CD4-positive, alpha-beta T cell treated with Interleukin-6 for 4 hours (primary cell): ENCODE measurements around the gene REL.
A peak's percentile ranks its signal among the peaks of the same experiment; 100 is the strongest.
"Not testable (repeated sequence)": the region's sequence is repeated elsewhere in the genome, so short reads cannot be mapped to it uniquely, and the experiment has no call there.

Source experiments
- DNase-seq: peaks from one replicate; pipeline ENCODE4 v3.0.0-alpha.2; 2020; ENCODE audit warnings: mixed read lengths

The REL gene

GRCh38 chr2:60881047-60881932 is at the start of gene REL:
REL (plus strand) TSS chr2:60881574; CDS start chr2:60881841, 267 bp downstream.
- peak; percentile 90 for DNase-seq

- DNase-seq = no peak
Measured at GRCh38 chr2:60831921-60832320, 49.5 kb upstream of the REL start.

DNA sequence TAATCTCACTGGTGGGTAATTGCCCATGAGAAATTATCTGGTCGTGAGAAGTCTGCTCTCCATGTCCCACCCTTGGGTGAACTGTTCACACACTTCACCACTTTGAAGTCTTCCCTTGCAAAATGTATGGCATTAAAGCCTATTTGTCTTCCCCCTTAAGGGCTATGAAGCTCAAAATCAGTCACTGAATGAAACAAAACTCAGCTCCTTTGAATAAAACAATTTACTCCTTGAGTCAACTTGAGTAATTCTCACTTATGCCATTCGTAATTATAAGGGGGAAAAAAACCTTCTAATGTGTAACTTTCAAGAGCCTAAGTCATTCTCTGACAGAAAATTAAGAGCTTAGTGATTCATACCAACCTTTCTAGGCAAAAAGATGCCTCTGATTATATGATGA is 48.8 kb upstream of the REL start:
- DNase-seq = no peak

DNA sequence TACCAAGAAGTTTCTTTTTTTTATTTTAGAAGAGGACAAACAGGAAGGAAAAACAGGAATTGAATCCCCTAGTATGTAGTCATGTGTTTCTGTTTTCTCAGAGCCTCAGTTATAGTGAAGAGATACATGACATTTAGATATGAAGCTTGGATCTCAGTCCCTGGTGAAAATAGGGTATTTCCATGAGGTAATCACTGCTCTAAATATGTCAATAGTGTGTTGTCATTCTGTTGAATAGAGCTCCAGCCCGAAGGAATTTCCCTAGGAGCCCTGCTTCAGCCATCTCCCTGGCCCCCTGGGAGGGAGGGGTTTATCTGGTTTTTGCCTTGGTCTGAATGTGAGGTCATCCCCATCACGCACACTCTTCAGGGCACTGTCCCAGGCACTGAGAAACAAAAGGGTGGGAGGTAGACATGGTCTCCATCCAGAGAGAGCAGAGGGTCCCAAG is 47.1 kb upstream of the REL start:
- DNase-seq = no peak

- DNase-seq = no peak
Measured at GRCh38 chr2:60836491-60836890, 44.9 kb upstream of the REL start.

GRCh38 chr2:60837123-60837522 is 44.3 kb upstream of the REL start:
- DNase-seq = no peak

DNA sequence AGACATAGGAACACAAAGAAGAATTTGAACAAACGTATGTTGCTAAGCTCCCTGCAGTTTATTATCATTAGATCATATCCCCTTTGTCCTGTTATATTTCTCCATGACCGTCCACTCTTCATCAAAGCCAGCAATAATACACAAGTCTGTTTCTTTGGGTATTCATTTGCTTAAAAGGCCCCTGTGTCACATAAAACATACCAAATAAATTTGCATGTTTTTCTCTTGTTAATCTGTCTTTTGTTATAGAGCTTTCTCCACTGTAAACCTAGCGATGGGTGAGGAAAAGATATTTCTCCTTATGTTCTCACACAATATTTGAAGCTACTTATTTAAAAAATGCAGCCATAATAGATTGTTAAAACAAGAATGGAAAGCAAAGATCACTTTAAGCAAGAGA is 42.9 kb upstream of the REL start:
- DNase-seq = no peak

DNA sequence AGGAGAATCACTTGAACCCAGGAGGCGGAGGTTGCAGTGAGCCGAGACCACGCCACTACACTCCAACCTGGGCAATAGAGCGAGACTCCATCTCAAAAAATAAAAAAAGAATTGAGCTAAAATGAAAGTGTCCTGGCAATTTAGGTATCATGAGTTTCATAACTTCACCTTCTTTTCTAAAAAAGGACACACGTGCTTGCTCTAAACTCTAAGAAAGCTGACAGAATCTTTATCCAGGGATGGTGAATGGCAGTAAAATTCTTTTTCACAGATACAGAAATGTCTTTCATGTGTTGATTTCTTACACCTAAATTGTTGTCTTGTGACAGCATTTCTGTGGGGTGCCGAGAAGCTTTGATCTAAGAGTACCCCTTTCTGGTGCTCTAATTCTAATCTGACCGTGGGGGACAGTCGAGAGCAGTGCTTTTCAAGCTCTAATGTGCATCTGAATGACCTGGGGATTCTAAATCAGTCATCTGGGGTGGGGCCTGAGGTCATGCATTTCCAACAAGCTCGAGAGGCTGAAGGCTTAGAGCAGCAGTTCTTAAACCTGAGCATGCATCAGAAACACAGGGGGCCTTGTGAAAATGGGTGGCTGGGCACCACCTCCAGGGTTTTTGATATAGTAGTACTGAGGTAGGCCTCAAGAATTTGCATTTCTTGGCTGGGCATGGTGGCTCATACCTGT is 42.1 kb upstream of the REL start:
- no peak for DNase-seq

DNA sequence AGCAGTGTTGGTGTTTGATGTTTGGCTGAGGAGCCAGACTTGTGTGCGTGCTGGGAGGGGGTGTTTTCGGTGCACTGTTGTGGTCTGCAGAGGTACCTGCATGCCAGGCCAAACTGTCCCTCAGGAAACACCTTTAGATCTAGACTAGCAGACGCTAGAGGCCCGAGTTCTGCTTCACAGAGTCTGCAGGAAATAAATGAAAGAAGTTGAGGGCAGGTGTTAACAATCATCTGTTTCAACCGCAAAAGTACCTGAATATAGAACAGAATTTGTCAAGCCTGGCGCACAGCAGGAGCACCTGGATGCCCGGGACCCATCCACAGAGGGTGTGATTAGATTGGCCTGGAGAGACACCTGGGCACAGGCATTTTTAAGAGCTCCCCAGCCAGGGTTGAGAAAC is 40.5 kb upstream of the REL start:
- no peak for DNase-seq

DNA sequence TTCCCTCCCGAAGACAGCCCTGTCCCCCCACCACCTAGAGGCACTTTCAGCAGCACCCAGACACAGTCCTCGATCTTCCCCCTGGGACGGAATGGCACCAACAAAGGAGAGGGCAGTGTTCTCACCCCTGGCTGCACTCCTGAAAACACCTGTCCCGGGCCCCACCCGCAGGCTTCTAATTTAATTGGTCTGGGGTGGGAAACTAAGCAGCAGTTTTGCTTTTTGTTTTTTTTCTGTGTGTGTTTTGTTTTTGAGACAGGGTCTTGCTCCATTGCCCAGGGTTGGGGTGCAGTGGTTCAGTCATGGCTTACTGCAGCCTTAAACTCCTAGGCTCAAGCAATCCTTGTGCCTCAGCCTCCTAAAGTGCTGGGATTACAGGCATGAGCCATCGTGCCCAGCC is 38.4 kb upstream of the REL start:
- DNase-seq = no peak

DNA sequence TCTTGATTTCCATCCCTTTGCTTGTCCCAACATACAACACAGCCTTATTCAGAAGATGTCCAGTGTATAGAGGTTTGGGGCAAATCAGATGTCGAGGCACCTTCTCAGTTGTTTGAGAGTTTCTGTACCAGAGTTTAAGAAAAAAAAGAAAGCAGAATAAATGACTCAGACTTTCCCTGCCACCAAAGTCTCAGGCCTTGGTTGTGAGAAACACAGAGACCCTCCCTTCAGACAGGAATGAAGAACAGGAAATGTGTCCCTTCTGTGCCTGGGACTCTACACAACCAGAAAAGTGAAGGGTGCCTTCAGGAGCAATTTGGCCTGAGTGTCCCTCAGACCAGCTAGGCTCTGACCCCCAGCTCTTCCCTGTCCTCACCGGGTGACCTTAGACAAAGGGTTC is 37.3 kb upstream of the REL start:
- no peak for DNase-seq

DNA sequence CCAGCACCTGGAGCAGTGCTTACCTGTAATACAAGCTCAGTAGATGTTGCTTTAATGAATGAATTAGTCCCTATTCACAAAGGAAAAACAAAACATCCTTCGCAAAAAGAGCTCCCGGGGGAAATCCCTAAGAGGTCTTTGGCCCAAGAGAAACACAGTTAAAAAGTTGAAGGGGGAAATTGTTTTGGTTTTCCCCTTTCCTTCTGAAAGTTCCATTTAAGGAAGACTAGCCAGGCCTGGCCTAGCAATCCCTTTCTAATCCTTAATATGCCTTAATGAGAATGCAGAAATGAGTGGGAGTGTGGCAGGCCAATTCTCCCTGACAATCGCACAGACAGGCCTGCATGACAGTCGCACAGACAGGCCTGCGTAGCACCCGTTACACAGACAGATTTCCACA is 33.5 kb upstream of the REL start:
- DNase-seq = no peak

DNA sequence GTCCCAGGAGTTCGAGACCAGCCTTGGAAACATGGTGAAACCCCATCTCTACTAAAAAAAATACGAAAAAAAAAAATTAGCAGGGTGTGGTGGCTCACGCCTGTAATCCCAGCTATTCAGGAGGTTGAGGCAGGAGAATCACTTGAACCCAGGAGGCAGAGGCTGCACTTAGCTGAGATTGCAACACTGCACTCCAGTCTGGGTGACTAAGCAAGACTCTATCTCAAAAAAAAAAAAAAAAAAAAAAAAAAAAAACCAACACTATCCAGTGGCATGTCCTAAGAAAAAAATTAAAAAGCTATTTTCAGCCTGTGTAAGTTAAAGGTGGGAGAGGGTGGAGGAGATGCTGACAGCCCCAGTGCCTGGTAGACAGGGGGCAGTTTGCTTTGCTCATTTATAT is 32.2 kb upstream of the REL start:
- no peak for DNase-seq

DNA sequence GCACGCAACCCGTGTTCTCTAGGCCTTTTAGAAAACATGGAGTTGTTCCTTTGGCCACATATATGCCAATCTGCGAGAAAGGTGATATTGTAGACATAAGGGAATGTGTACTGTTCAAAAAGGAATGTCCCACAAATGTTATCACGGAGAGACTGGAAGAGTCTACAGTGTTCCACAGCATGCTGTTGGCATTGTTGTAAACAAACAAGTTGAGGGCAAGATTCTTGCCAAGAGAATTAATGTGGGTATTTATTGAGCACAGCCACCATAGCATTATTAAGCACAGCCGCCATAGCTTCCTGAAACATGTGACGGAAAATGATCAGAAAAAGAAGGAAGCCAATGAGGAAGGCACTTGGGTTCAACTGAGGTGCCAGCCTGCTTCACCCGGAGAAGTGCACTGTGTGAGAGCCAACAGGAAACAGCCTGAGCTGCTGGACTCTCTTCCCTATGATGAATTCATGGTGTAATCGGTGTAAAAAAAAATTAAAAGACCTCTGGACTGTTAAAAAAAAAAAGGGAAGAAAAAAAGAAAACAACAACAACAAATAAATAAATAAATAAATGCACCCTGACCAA is 29.0 kb upstream of the REL start:
- no peak for DNase-seq

GRCh38 chr2:60853531-60853930 is 27.8 kb upstream of the REL start:
- DNase-seq = no peak

- DNase-seq = no peak
Measured at GRCh38 chr2:60855989-60856669, 25.2 kb upstream of the REL start.

DNA sequence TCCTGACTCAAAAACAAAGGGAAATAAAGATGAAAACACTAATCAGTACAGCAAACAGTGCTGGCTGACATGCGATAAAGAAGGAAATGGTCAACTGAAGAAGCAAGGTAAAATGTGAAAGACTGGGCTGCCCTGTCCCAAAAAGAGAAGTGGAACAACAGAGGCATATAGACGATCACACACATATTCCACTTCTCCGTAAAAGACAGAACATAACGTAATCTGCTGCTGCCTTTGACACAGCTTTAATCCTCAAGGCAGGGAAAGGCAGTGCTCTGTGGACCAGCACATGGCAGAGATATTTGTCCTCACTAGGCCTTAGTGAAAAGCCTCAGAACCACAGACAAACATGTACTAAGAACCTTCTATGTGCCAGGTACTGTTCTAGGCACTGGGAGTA is 24.3 kb upstream of the REL start:
- no peak for DNase-seq

DNA sequence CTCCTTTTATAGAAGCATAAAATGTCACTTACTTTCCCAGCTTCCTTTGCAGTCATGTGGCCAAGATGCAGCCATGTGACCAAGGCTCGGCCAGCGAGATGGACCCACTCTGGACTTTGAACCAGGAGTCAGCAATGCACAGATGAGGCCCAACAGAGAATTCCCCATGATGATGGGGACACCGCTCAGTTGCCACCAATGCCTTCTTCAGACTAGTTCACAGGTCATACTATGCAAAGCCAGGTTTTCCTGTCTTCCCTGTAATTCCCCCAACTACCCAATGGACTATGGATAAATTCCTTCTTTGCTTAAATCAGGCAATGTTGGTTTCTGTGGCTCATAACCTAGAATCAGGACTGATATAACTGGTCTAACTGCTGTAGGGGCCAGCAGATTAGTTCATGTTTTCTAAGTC is 22.5 kb upstream of the REL start:
- no peak for DNase-seq

GRCh38 chr2:60861736-60862135 is 19.6 kb upstream of the REL start:
- no peak for DNase-seq

- DNase-seq = no peak
Measured at GRCh38 chr2:60862642-60863041, 18.7 kb upstream of the REL start.

GRCh38 chr2:60865361-60865760 is 16.0 kb upstream of the REL start:
- not testable (repeated sequence) for DNase-seq

GRCh38 chr2:60867007-60867406 is 14.4 kb upstream of the REL start:
- no peak for DNase-seq

- DNase-seq = peak; percentile 39
Measured at GRCh38 chr2:60867848-60868247, 13.5 kb upstream of the REL start.
